NOMO-1 treated with DMSO at 0.1 percent for 48 hours (cell line): ENCODE results near the gene BIVM.

Source experiments
- DNase-seq: peaks from one replicate; lab custom pipeline; 2025; ENCODE audit not compliant: unreplicated experiment; lab: John Stamatoyannopoulos, UW

The BIVM gene, protein sequence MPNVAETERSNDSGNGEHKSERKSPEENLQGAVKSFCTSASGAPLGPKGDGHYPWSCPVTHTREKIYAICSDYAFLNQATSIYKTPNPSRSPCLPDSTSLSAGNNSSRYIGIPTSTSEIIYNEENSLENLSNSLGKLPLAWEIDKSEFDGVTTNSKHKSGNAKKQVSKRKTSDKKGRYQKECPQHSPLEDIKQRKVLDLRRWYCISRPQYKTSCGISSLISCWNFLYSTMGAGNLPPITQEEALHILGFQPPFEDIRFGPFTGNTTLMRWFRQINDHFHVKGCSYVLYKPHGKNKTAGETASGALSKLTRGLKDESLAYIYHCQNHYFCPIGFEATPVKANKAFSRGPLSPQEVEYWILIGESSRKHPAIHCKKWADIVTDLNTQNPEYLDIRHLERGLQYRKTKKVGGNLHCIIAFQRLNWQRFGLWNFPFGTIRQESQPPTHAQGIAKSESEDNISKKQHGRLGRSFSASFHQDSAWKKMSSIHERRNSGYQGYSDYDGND

DNA sequence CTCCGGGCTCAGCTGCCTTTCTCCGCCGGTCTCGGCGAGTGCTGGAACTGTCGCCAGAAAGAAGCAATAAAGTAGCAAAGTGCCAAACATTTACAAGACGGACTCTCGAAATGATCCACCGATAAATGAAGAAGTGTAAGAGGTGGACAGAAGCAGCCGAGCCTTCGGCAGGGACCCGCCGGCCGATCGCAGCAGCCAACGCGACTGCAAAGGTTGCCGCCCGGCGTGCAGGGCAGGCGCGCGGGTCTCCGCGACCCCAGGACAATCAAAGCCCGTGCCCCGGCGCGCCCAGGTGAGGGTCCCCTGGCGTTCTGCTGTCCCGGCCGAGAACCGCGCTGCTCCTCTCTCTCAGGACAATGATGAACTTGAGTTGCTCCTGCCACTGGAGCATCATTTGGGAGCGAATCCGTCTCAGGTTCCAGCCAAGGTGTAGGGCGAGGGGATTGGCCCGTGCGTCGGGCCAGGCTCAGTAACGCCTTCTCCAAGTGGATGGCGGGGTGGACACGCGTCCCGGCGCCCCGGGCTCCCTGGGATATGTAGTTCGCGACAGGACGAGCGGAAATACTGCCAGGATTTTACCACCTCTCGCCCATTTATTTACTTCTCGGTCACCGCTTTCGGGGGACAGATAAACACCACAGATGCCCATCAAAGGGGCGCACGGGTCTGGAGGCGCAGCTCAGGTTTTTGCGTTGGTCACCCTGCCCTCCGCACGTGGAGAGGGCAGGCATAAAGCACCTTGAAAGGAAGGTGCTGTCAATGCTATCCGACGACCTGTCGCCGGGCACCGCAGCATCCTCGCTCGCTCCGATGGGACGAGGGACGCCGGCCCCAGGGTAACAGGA lies at the start of gene BIVM, which contains the start of gene POGLUT2:
BIVM (plus strand) TSS at position 539 of the 845 bp plus-strand sequence. CDS start 8,149 bp downstream, outside the sequence.
POGLUT2 (minus strand) TSS at position 396 of the 845 bp plus-strand sequence; CDS start at position 90, 306 bp downstream.
- DNase-seq = peak; percentile 57

DNA sequence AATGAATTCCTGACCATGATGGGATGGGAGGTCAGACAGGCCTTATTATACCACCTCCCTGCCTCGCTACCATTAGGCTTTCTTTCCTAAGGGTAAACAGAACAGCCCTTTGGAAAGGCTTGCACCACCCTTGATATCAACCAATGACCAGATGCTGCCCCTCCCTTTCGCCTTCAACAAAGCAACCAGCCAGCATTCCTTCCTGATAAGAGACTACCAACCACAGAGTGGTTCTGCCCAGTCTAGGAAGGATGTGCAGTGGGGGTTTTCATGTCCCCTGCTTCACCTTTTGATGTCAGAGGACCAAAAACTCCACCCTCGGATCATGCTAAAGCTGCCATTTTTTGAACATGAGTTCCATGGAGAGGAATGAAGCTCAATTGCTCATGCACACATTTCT lies 47.0 kb upstream of the BIVM start:
- DNase-seq = no peak

DNA sequence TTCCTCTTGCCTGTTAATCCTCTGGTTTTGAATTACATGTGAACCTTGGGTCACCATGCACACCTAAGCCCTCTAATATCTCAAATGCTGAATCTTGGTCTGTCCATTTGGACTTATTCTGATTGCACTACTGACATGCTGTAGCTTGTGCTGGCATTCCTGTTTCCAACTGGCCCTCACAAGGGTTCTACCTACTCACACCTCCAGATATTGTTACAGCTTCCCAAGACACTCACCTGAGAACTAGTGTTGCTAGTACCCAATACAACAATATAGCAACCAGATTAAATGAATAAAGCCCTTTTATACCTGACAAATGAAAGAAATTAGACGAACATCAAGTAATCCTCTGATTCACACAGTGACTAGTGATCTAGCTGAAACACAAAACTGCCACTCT lies 41.9 kb upstream of the BIVM start:
- no peak for DNase-seq

DNA sequence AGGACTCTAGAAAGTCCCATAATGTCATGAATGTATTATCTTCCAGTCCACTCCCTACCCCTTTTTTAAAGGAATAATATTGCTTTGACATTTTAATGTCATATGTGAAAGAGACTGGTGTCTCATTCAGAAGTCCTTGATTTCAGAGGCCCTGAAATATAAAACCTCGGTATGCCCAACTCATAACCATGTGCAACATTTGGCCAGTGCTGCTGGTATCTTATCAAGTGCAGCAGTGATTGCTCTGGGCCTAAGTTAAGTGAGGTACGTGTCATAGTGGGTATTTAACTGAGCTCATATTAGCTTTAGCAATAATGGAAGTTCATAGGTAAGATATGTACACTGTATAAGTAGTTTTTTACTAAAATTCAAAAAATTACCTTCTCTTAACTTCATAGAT lies 40.1 kb upstream of the BIVM start:
- DNase-seq = no peak

DNA sequence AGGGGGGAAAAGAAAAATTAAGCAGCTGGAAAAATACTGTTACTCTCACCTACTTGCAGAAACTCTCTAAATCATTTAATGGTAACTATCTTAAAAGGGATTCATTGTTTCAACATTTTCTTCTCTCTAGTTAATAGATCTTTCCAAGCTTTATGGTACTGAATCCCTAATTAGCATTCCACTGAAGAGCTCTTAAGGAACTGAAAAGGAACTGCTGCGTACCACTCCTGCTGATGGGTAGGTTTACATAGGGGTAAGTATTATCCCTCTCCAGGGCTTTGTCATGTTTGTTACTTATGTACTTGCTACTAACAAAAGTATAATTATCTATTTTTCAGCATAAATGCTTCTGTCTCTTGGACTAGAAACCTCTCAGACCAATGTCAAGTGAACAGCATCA lies 37.8 kb upstream of the BIVM start:
- DNase-seq = no peak

DNA sequence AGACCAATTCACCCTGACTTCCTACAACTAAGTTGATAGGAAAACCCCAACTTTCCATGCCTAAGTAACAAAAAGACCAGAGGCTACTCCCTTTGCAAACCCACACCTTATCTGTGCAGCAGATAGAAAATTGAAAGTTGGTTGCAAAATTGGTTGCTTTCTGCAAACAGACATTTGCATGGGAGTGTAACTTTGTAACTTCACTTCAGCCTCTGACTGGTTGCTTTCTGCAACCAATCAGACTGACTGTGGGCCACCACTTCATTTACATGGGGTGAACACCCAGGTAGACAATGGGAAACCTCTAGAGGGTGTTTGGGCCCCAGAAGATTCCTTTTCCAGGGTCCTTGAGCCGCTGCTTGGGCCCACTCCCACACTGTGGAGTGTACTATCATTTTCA lies 35.2 kb upstream of the BIVM start:
- no peak for DNase-seq

DNA sequence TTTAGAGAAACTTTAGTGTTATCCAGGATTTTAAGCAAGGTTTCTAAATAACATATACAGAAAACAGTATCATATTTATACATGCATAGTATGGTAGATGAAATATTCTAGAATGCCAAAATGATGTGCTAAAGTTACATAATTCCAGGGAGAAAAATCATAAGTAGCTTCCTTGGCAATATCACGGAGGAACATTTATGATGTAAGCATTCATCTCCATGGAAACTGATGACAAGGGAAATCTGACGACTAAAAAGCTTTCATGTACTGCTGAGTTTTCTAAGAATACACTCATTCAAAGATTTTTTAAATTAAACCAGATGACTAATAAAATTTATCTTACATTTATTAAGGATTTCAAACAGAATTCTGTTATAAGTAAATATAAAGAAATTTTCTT lies 30.0 kb upstream of the BIVM start:
- no peak for DNase-seq

DNA sequence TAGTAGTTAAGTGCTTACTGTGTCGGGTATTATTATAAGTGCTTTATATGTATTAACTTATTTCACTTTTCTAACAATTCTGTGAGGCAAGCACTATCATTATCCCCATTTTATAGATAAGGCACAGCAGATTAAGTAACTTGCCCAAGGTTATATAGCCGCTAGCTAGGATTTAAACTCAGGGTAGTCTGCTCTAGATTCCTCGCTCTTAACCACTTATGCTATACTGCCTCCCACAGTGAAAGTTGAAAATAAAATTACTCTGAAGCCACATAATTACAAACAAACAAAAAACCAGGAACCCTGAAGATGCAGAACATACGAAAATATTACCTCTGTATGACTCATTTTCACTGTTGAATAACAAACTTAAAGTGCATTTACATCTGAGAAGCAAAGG lies 29.2 kb upstream of the BIVM start:
- no peak for DNase-seq

DNA sequence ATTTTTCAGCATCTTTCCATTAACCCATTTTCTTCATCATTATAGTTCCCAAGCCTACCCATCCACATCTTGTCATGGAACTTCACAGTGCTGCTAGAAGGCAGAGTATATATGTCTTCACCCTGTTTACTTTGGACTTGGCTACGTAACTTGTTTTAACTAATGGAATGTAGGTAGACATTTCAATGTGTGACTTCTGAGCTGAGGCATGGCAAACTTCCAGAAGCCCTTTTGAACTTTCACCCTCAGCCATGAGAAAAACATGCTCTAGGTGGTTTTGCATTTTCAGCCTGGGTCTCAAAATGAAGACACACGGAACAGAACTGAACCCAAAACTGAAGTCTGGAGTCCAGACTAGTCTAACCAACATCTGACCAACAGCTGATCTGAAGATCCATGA lies 28.5 kb upstream of the BIVM start:
- DNase-seq = no peak

DNA sequence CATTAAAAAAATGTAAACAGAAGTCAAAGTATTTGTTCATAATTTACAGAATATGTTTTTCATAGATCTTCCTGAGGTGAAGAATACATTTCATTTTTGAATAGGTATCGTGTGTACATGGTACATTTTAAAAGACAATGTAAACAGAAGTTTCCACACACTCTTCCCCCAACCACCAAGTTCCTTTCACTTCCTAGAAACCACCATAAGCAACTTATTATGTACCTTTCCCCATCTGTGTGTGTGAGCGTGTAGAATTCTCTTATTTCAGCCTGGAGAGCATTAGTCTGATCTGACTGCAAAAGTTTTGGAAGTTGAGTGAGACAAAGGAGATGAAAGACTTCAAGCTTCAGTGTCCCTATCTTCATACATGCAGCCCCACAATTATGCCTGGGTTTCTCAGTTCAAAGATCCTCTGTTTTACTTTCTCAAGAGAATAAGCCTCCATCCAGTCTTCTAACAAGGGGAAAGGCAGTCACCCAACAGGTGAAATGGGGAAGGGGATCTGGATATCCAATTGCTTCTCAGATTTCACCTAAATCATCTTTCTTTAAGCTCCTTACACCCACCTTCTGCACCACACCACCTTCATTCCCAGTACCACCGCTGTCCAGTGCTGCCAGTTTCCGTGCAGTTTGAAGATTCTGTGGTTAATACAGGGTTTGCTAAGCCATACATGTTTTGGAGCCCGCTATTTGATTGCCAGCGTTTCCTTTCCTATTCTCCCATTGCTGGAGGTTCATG lies 27.4 kb upstream of the BIVM start:
- DNase-seq = peak; percentile 50

DNA sequence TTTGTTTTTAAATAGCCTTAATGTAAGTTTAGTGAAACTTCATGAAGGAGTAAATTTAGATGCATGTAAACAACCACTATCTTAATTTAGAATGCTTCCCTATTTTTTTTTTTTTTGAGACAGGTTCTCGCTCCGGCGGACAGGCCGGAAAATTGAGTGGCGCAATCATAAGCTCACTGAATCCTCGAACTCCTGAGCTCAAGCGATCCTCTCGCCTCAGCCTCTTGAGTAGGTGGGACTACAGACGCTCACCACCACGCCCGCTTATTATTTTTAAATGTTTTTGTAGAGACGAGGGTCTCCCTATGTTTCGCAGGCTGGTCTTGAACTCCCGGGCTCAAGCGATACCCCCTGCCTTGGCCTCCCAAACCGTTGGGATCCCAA lies 26.9 kb upstream of the BIVM start:
- no peak for DNase-seq

DNA sequence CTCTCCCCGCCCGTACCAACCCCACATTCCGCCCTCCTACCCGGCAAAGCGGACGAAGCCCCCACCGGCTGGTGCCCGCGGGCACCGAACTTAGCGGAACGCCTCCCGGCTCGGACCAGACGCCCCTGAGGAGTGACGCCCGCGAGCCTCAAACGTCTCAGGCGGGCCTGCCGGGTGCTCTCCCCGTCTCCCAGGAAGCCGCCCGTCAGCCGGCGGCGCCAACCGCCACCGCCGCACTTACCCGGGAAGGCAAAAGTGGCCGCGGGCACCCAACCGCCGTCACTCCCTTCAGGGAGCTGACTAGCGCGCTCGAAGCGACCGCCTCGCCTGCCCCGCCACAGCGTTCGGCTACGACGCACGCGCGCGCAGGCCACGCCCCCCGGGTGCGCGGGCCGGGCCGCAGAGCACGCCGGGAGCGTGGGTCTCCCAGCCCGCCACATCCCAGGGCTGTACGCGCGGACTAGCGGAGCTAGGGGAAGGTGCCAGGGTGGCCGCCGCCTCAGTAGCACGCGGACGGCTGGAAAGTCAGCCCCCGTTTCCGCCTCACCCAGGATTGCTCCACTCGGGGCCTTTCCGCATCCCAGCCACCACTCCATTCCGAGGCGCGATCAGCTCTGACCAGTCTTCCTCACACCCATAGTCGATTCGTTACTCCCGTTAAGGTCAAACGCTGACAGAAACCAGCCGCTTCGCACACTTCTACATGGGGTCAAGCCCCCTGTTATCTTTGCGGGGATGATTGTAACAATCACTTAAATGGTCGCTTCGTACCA lies 25.3 kb upstream of the BIVM start, which contains the start of gene TEX30:
TEX30 (minus strand) TSS at position 346 of the 773 bp plus-strand sequence. CDS start 3,760 bp downstream, outside the sequence.
- peak; percentile 67 for DNase-seq

DNA sequence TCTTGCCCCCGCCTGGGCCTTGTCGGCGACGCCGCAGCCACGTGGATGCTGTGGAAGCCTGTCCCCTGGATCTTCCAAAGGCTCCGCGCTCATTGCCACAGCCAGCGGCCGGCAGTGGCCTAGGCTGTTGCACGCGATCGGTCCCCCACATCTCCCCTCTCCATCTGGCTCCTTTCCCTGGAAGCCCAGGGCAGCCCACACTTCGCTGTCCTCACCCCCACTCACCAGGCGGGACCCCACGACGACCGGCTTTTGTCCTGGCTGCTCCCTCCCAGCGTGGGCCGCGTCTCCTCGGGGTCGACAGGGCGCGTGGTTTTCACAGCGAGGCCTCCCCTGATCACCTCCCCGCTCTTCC lies 24.7 kb upstream of the BIVM start:
- DNase-seq = no peak

DNA sequence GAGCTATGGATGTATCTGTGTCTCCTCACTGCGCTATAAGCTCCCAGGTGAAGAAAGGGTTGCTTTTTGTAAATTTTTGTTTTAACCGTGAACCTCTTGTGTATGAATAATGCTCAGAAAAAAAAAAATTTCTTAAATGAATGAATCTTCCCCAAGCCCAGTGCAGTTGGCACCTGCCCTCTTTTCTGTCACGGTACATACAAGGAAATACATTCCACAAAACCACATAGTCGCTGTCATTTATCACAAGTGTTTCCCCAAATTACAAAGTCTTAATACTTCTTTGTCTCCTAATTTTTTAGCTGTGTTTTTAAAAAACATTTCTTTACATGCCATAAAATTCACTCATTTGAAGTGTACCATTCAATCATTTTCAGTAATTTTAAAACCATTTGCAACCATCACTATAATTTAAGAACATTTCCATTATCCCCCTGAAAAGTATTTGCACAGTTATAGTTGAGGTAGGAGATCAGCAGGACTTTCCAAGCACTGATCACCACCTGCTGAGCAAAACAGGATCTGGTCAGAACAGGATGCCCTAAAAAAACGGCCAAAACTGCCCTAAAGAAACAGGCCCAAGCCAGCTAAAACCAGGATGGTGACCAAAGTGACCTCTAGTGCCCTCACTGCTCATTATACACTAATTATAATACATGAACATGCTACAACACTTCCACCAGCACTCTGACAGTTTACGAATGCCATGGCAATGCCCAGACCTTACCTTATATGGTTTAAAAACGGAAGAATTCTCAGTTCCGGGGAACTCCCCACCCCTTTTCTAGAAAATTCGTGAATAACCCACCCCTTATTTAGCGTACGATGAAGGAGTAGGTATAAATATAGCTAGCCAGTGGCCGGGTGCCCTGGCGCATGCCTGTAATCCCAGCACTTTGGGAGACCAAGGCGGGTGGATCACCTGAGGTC lies 24.1 kb upstream of the BIVM start:
- DNase-seq = no peak

DNA sequence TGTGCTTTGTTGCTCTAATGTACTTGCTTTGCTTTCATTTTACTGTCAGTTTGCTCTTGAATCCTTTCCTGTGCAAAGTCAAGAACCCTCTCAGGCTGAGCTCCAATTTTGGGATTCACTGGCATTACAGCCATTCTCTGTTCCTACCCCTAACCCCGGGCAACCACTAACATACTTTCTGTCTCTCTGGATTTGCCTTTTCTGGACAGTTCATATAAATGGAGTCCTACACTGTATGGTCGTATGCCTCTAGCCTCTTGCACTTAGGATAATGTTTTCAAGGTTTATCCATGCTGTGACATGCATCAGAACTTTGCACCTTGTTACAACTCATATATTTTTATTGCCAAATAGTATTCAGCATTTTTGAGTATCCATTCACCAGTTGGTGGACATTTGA lies 22.6 kb upstream of the BIVM start:
- no peak for DNase-seq

DNA sequence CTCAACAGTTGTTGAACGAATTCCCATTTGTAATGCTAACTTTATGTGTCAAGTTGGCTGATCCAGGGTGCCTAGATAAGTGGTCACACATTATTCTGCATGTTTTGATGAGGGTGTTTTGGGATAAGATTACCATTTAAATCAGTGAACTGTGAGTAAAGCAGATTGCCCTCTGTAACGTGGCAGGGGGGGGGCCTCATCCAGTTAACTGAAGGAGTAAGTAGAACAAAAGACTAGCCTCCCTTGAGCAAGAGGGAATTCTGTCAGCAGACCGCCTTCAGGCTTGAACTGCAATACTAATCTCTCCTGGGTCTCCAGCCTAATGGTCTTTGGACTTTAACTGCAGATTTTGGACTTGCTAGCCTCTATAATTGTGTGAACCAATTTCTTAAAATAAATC lies 21.2 kb upstream of the BIVM start:
- DNase-seq = no peak

DNA sequence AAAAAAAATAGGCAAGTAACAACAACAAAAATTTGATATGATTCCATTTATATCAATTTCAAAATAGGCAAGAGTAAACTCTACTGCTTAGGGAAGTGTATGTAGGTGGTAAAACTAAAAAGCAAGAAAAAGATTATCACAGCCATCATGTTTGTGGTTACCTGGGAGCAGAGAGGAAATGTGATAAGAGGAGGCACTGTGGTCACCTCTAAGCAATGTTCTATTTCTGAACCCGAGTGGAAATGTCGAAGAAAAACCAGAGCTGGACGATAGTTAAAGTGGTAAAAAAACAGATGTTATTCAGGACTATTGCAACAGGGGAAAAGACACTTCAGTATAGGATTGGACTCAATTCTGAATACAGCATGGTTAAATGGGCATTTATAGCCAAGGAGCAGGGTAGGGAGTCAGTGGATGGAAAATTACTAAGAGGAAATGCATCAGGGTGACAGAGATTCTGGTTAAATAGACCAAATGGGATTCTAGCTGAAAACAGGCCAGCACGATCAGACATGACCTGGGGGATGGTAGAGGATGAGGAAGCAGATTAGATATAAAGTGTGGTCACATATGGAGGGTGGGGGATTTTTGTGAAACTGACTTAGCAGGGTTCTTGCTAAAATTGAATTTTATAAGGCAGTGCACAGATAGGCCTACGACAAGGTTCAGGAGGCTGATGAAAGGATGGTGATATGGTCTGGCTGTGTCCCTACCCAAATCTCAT lies 19.3 kb upstream of the BIVM start:
- DNase-seq = peak; percentile 15

DNA sequence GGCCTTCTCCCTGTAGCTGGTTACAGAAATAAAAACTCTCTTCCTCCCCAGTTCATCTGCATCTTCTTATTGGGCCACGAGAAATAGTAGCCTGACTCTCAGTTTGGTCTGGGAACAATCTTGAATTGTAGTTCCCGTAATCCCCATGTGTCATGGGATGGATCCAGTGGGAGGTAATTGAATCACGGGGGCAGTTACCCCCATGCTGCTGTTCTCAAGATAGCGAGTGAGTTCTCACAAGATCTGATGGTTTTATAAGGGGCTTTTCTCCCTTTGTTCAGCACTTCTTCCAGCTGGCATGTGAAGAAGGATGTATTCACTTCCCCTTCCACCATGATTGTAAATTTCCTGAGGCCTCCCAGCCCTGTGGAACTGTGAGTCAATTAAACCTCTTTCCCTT lies 18.3 kb upstream of the BIVM start:
- DNase-seq = peak; percentile 1

DNA sequence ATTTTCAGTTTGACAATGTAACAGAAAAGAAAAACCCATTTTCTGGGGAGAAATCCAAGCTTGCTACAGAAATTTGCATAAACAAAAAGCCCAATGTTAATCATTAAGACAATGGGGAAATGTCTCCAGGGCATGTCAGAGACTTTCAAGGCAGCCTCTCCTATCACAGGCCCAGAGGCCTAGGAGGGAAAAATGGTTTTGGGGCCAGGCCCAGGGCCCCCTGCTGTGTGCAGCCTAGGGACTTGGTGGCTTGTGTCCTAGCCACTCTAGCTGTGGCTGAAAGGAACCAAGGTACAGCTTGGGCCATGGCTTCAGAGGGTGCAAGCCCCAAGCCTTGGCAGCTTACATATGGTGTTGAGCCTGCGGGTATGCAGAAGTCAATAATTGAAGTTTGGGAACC lies 17.3 kb upstream of the BIVM start:
- no peak for DNase-seq
